ENCODE data around the gene CES2. TPM values are rescaled to one million over a fixed set of nuclear protein-coding genes. Genes with fewer than 3 reads are reported as not detected.

Gene CES2
- total and polyA plus RNA-seq, 2 donors (not counting 3 experiments of a cell fraction or from before 2014, with no cell fraction given): 19.1 to 28.8 TPM

GRCh38 chr16:66946974-66947301 lies 11.6 kb downstream of the CES2 start:
- H3K27me3 ChIP-seq (ENCODE audit: control insufficient read depth in 2 of 2, insufficient read depth in 2 of 2, low read length in 2 of 2): peaks cover 4 to 10% of the 10 kb centered on the region in 2 experiments
- no peak overlapping the region for H3K4me3 ChIP-seq (replicated peaks in 1 of 3; ENCODE audit: insufficient read depth in 1 of 3, low read depth in 1 of 3, low read length in 3 of 3)
- dilution Hi-C loops (cut with MboI; ENCODE audit: extremely low pct_ligation_motif_present, low sequenced_read_pairs) (no loop called here), intact Hi-C loops (cut with micrococcal nuclease) (loop anchor here (1.0 kb wide), 2 partner anchors 52 to 518 kb away; no protein-coding TSS in a partner anchor)
- peaks cover 12% of the 10 kb centered on the region for H3K4me1 ChIP-seq (ENCODE audit: control insufficient read depth, extremely low read depth, insufficient read depth, low read length)
- ChIA-PET POLR2A (no interaction called here), CTCF (interaction anchor here (0.9 to 3.4 kb wide), 8 partner anchors 10 to 239 kb away, joined by 3 to 18 read pairs (median 4); partner anchors contain the start of gene CES3)
- H3K27ac ChIP-seq (ENCODE audit: insufficient read depth, low read depth, low read length): no peak overlapping the region
- no peak overlapping the region for H2AFZ ChIP-seq (ENCODE audit: low read depth, low read length)
- H3K9me3 ChIP-seq (replicated peaks; ENCODE audit: control insufficient read depth, insufficient read depth, low read length): no peaks in the 10 kb centered on the region
- no peak for DNase-seq (ENCODE audit: low read depth, low spot score)
- no peaks in the 10 kb centered on the region for H3K79me2 ChIP-seq (ENCODE audit: control insufficient read depth, insufficient read depth, low read length)
- H4K20me1 ChIP-seq (replicated peaks; ENCODE audit: control insufficient read depth, extremely low read depth, insufficient read depth, low read length): no peaks in the 10 kb centered on the region
- H3K9ac ChIP-seq (replicated peaks; ENCODE audit: extremely low read depth, insufficient read depth, low read length): no peak overlapping the region
- H3K4me2 ChIP-seq (ENCODE audit: insufficient read depth, low read length): no peak overlapping the region
- no TSS peak for BruUV-seq (replicated peaks)
- H3K9me1 ChIP-seq (replicated peaks; ENCODE audit: control insufficient read depth, extremely low read depth, insufficient read depth, low read length): no peaks in the 10 kb centered on the region
- TF ChIP-seq, protein P1, sequence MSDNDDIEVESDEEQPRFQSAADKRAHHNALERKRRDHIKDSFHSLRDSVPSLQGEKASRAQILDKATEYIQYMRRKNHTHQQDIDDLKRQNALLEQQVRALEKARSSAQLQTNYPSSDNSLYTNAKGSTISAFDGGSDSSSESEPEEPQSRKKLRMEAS (IDR thresholded peaks at IDR 0.05; ENCODE audit: insufficient read depth, insufficient read length): no peak
- TF ChIP-seq MYC (IDR thresholded peaks at IDR 0.05; ENCODE audit: low read depth, low read length): no peak
- no peak for TF ChIP-seq POLR2AphosphoS5 (IDR thresholded peaks at IDR 0.05; ENCODE audit: insufficient read depth, low read depth, low read length)
- TF ChIP-seq FOS (IDR thresholded peaks at IDR 0.05; ENCODE audit: borderline replicate concordance, insufficient read depth, low read length): no peak
- TF ChIP-seq GATA2 (IDR thresholded peaks at IDR 0.05; ENCODE audit: insufficient read depth, insufficient read length, low read depth, low read length): no peak
- TF ChIP-seq EZH2 (IDR thresholded peaks at IDR 0.05; ENCODE audit: borderline replicate concordance, low read depth, low read length, severe bottlenecking): no peak
- peaks cover 0 to 15% of the 10 kb centered on the region in 2 experiments for H3K36me3 ChIP-seq (ENCODE audit: control insufficient read depth in 2 of 2, extremely low read depth in 1 of 2, insufficient read depth in 2 of 2, low read length in 2 of 2)
- FAIRE-seq: no peak

All from endothelial cell of umbilical vein (primary cell).